B cell (primary cell): ENCODE data around the gene ZNF830. TPM values are rescaled to one million over a fixed set of nuclear protein-coding genes. Genes with fewer than 3 reads are reported as not detected.
"Not testable (repeated sequence)": the region's sequence is repeated elsewhere in the genome, so short reads cannot be mapped to it uniquely, and the experiment has no call there.

Experiments
- ATAC-seq: fragments of 200-7000 bp; cut with Tn5 transposase; one replicate; pipeline ENCODE4 v1.10.0; 2021; ENCODE audit warnings: low read depth, mild to moderate bottlenecking, moderate number of reproducible peaks, moderate library complexity
- CTCF ChIA-PET: fragments of 350-600 bp; sonication (Branson Sonifier 250); formaldehyde crosslinking; loops from one replicate; lab custom pipeline; 2021; ENCODE audit warnings: antibody characterized with exemption, inconsistent platforms; lab: Charles Lee
- POLR2A ChIA-PET: fragments of 350-600 bp; sonication (Branson Sonifier 250); formaldehyde crosslinking; loops from one replicate; lab custom pipeline; 2021; ENCODE audit warnings: antibody characterized with exemption; lab: Charles Lee
- DNase-seq: peaks from one replicate; pipeline ENCODE4 v3.0.0; 2013
- H2AFZ ChIP-seq: 2 replicates; pipeline ENCODE4 v1.6.1; 2012; ENCODE audit warnings: mild to moderate bottlenecking, low read depth, low read length; ENCODE audit not compliant: insufficient read depth, poor library complexity, severe bottlenecking
- H3K27ac ChIP-seq, 2 donors: 1 replicate in 1 of 2; 2 replicates in 1 of 2; pipeline ENCODE4 v1.5.1; 2012 to 2013; ENCODE audit warnings: low read length in 2 of 2, mild to moderate bottlenecking in 2 of 2, moderate library complexity in 1 of 2
- H3K27me3 ChIP-seq, 4 experiments: fragments of 200-600 bp in 1 of 4; sonication (generic) in 1 of 4; replicated peaks in 1 of 4; 1 replicate in 2 of 4; 2 replicates in 2 of 4; pipeline versions ENCODE4 v1.6.1 to v1.7.0; 2013 to 2016; ENCODE audit warnings: low read length in 3 of 4, mild to moderate bottlenecking in 2 of 4, mixed read lengths in 1 of 4, moderate library complexity in 1 of 4; ENCODE audit not compliant: insufficient read depth in 4 of 4, control insufficient read depth in 3 of 4; ENCODE audit errors: control extremely low read depth in 1 of 4
- H3K36me3 ChIP-seq, 2 experiments: replicated peaks in 1 of 2; 1 replicate in 1 of 2; 2 replicates in 1 of 2; pipeline versions ENCODE4 v1.6.1 to v1.7.1; 2013; ENCODE audit warnings: low read length in 1 of 2; ENCODE audit not compliant: insufficient read depth in 2 of 2, control insufficient read depth in 1 of 2; ENCODE audit errors: control extremely low read depth in 1 of 2, extremely low read depth in 1 of 2
- H3K4me1 ChIP-seq, 2 donors: fragments of 200-600 bp in 1 of 2; sonication (generic) in 1 of 2; 1 replicate in 1 of 2; 2 replicates in 1 of 2; pipeline versions ENCODE4 v1.5.1 to v1.6.1; 2013 to 2017; ENCODE audit warnings: low read length in 2 of 2; ENCODE audit not compliant: control insufficient read depth in 2 of 2, insufficient read depth in 2 of 2
- H3K4me2 ChIP-seq: replicated peaks from 2 replicates; pipeline ENCODE3; 2012; ENCODE audit warnings: mild to moderate bottlenecking, low read depth, low read length; ENCODE audit not compliant: poor library complexity, severe bottlenecking
- H3K4me3 ChIP-seq, 5 experiments: fragments of 200-600 bp in 1 of 5; sonication (generic) in 1 of 5; 1 replicate in 3 of 5; 2 replicates in 2 of 5; pipeline versions ENCODE4 v1.5.1 to v1.7.0; 2011 to 2016; ENCODE audit warnings: low read length in 4 of 5, mild to moderate bottlenecking in 4 of 5, low read depth in 2 of 5, control low read depth in 1 of 5, moderate library complexity in 1 of 5; ENCODE audit not compliant: insufficient read depth in 1 of 5; ENCODE audit errors: control extremely low read depth in 1 of 5, extremely low read depth in 1 of 5
- H3K79me2 ChIP-seq: fragments of 200-600 bp; sonication (generic); one replicate; pipeline ENCODE4 v1.6.0; 2016; ENCODE audit warnings: low read length; ENCODE audit not compliant: control insufficient read depth, insufficient read depth
- H3K9ac ChIP-seq: fragments of 200-600 bp; sonication (generic); 2 replicates; pipeline ENCODE4 v1.6.1; 2017; ENCODE audit warnings: mild to moderate bottlenecking, low read length, moderate library complexity
- H3K9me3 ChIP-seq, 3 donors: one replicate each; pipeline versions ENCODE4 v1.6.1 to v1.7.1; 2013; ENCODE audit warnings: low read length in 2 of 3; ENCODE audit not compliant: control insufficient read depth in 2 of 3, insufficient read depth in 1 of 3; ENCODE audit errors: control extremely low read depth in 1 of 3
- H4K20me1 ChIP-seq: 2 replicates; pipeline ENCODE4 v1.6.0; 2012; ENCODE audit warnings: mild to moderate bottlenecking, low read length; ENCODE audit not compliant: insufficient read depth, control insufficient read depth, poor library complexity, severe bottlenecking
- H3K27ac Mint-ChIP-seq: one replicate; pipeline ENCODE4 v1.8.0; 2021; ENCODE audit warnings: mixed read lengths
- H3K27me3 Mint-ChIP-seq: one replicate; pipeline ENCODE4 v1.8.0; 2021; ENCODE audit warnings: mixed read lengths
- H3K4me1 Mint-ChIP-seq: one replicate; pipeline ENCODE4 v1.8.0; 2021; ENCODE audit warnings: mixed read lengths
- H3K4me3 Mint-ChIP-seq: one replicate; pipeline ENCODE4 v1.8.0; 2021; ENCODE audit warnings: mixed read lengths
- H3K9me3 Mint-ChIP-seq: one replicate; pipeline ENCODE4 v1.8.0; 2022; ENCODE audit warnings: mixed read lengths; ENCODE audit not compliant: insufficient read depth
- EZH2 ChIP-seq: IDR thresholded peaks from 2 replicates; pipeline ENCODE4 v1.6.1; 2012; ENCODE audit warnings: borderline replicate concordance, low read depth, mild to moderate bottlenecking, moderate library complexity, low read length; ENCODE audit not compliant: insufficient read depth, poor library complexity, severe bottlenecking
- WGBS: methylation state at CpG from one replicate; pipeline ENCODE4 v1.1.5; 2013; ENCODE audit warnings: missing lambda C conversion rate; ENCODE audit not compliant: insufficient coverage; 5-methylcytosine and 5-hydroxymethylcytosine counted together
- intact Hi-C: fragments of 100-400 bp; cut with micrococcal nuclease; formaldehyde crosslinking; loops from one replicate; pipeline ENCODE4 v1.10.0; 2022
- polyA plus RNA-seq: library from polyadenylated mRNA; depleted of rRNA; stranded (reverse); fragments of >200 nt; gene quantifications from 2 replicates; pipeline ENCODE4 v1.2.3, GENCODE V29; 2012
- total RNA-seq, 2 donors: library from RNA; stranded (reverse); fragments of 120-200 nt in 1 of 2; gene quantifications; 1 replicate in 1 of 2; 2 replicates in 1 of 2; pipeline versions ENCODE4 v1.2.3 to v1.2.4, GENCODE V29; 2013 to 2022
- TF ChIP-seq, protein P1 (sequence below): fragments of 200-600 bp; IDR thresholded peaks from one replicate; pipeline ENCODE4 v1.8.0; 2022; ENCODE audit warnings: antibody characterized with exemption, mild to moderate bottlenecking

Gene ZNF830
- total and polyA plus RNA-seq, 2 donors (not counting 1 experiment from before 2014, with no cell fraction given): 9.3 to 44.6 TPM

DNA sequence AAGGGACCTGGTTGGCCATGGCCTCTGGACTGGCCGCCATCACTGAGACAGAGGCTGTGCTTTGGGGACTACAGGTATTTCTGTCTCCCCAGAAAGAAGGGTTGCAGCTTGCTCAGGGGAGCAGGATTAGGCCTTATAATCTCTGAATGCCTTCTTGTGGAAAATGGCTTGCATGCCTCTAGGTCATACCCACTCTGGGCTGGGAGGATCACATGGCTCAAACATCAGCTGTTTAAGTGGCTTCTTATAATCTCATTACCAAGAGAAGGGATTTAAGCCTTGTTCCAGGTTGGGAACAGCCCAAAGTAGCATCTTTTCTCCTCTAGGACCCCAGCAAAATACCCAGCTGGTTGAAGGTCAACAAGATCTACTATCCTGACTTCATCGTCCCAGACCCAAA is 38.1 kb downstream of the ZNF830 start:
- H3K27me3 ChIP-seq: no peaks in the 10 kb centered on the region
- TF ChIP-seq, protein P1, sequence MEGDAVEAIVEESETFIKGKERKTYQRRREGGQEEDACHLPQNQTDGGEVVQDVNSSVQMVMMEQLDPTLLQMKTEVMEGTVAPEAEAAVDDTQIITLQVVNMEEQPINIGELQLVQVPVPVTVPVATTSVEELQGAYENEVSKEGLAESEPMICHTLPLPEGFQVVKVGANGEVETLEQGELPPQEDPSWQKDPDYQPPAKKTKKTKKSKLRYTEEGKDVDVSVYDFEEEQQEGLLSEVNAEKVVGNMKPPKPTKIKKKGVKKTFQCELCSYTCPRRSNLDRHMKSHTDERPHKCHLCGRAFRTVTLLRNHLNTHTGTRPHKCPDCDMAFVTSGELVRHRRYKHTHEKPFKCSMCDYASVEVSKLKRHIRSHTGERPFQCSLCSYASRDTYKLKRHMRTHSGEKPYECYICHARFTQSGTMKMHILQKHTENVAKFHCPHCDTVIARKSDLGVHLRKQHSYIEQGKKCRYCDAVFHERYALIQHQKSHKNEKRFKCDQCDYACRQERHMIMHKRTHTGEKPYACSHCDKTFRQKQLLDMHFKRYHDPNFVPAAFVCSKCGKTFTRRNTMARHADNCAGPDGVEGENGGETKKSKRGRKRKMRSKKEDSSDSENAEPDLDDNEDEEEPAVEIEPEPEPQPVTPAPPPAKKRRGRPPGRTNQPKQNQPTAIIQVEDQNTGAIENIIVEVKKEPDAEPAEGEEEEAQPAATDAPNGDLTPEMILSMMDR: no peak
- no peak for TF ChIP-seq EZH2
- CTCF ChIA-PET: interaction anchor here (0.7 to 6.9 kb wide), 11 partner anchors 8 to 748 kb away, joined by 3 to 70 read pairs (median 6); partner anchors contain the start of genes FNDC8, RAD51D and RFFL
- H3K4me1 ChIP-seq: no peaks in the 10 kb centered on the region
- H4K20me1 ChIP-seq: no peaks in the 10 kb centered on the region
- no peak overlapping the region for H3K9ac ChIP-seq
- POLR2A ChIA-PET: no interaction called here
- no peak for DNase-seq
- no peak overlapping the region for H3K4me3 ChIP-seq
- no peak for ATAC-seq
- H3K4me2 ChIP-seq: no peak overlapping the region
- no peaks in the 10 kb centered on the region for H3K79me2 ChIP-seq
- 91% methylated on average over 1 of the region's 2 CpGs for WGBS
- peaks cover 3% of the 10 kb centered on the region for H3K4me1 Mint-ChIP-seq
- no peak overlapping the region for H3K4me3 Mint-ChIP-seq
- no peak overlapping the region for H3K27ac Mint-ChIP-seq
- H3K9me3 Mint-ChIP-seq: no peaks in the 10 kb centered on the region
- no peaks in the 10 kb centered on the region for H3K9me3 ChIP-seq
- H3K27me3 Mint-ChIP-seq: no peaks in the 10 kb centered on the region
- intact Hi-C loops: loop anchor here (5.0 kb wide), 1 partner anchor 457 kb away; no protein-coding TSS in a partner anchor
- H3K36me3 ChIP-seq: peaks cover 0 to 28% of the 10 kb centered on the region in 2 experiments
- H2AFZ ChIP-seq: no peak overlapping the region
- no peak overlapping the region for H3K27ac ChIP-seq

DNA sequence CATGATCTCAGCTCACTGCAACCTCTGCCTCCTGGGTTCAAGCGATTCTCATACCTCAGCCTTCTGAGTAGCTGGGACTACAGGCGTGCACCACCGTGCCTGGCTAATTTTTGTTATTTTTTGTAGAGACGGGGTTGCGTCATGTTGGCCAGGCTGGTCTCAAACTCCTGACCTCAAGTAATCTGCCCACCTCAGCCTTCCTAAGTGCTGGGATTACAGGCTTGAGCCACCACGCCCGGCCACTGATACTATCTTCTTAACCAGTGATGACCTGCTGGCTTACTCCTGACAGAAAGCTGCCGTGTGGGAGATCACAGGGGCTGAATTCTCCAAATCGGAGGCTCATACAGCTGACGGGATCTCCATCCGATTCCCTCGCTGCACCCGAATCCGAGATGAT is 39.6 kb downstream of the ZNF830 start:
- H4K20me1 ChIP-seq, H3K4me2 ChIP-seq, H3K27me3 Mint-ChIP-seq, H3K9ac ChIP-seq, H3K4me1 ChIP-seq, H3K4me3 Mint-ChIP-seq, H3K79me2 ChIP-seq, H2AFZ ChIP-seq, DNase-seq, H3K27ac ChIP-seq, H3K9me3 ChIP-seq, H3K4me1 Mint-ChIP-seq, H3K27ac Mint-ChIP-seq, H3K4me3 ChIP-seq, POLR2A ChIA-PET, ATAC-seq, H3K27me3 ChIP-seq, intact Hi-C loops, H3K9me3 Mint-ChIP-seq: not testable (repeated sequence)
- WGBS: 98% methylated on average over 12 of the region's 14 CpGs
- CTCF ChIA-PET: interaction anchor here (1.0 to 6.9 kb wide), 5 partner anchors 63 to 120 kb away, joined by 3 to 70 read pairs (median 25); partner anchors contain the start of genes FNDC8, RAD51D and RFFL
- H3K36me3 ChIP-seq: peaks cover 0 to 21% of the 10 kb centered on the region in 2 experiments
